Measurements from ENCODE around the gene RNF208.

GRCh38 chr9:137176302-137177182 is 45.5 kb downstream of the RNF208 start:
- TF ChIP-seq E2F6 (IDR thresholded peaks at IDR 0.05; ENCODE audit: borderline replicate concordance, low read depth) (no peak), FOSL2 (IDR thresholded peaks at IDR 0.05) (no peak), FOSL2 (CRISPR knock-in tag; IDR thresholded peaks at IDR 0.05) (no peak), CTCF (IDR thresholded peaks at IDR 0.05) (peak; percentile 54), EHMT2 (IDR thresholded peaks at IDR 0.05; ENCODE audit: low read depth) (no peak)
